ENCODE data around the gene NID1.
A peak's percentile ranks its signal among the peaks of the same experiment; 100 is the strongest.
"Not testable (repeated sequence)": the region's sequence is repeated elsewhere in the genome, so short reads cannot be mapped to it uniquely, and the experiment has no call there.

NID1 gene

DNA sequence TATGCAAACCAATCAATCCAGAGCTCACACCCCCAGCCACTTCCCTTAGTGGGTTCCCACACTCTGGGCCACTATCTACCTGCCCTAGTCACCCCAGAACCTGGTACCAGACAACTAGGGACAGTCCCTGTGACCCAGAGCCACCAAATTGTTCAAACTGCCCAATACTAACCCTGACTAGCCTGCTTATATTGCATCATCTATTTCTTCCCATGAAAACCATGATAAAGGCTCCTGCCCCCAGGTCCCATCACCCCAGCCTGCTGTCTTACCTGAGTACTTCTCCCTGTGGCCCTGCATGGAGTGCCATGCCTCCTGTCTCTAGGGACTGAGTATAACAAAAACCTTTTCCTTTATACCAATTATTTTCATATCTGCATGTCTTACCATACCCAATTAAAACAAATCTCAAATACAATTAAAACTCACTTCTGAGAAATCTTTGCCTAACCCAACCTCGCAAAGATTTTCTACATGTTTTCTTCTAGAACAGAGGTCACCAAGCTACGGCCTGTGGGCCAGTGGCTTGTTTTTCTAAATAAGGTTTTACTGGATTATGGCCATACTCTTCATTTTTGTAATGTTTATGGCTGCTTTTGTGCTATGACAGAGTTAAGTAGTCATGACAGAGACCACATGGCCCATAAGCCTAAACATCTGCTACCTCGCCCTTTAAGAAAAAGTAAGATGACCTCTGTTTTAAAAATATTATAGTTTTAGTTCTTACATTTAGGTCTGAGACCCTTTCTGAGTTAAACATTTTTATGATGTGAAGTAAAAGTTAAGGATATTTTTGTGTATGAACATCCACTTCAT, 31.0 kb upstream of the NID1 start:
- no peak for DNase-seq

DNA sequence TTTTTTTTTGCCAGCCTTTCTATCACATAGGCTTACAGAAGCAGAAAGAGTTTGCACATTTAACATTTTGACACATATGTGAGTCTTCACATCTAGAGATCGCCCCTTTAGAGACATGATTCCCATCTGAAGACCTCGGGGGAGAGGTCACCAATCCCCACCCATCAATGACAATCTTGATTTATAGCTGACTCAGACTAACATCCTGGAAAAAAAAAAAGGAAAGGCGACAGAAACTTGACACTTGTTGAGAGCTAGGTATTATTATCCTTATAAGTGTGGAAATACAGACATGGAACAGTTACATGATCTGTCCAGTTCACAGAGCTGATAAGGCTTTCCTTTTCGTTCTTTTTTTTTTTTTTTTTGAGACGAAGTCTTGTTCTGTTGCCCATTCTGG, 28.0 kb upstream of the NID1 start:
- DNase-seq, result no peak

- DNase-seq, result no peak
These were observed 27.0 kb upstream of the NID1 start for GRCh38 chr1:236091933-236092318.

DNA sequence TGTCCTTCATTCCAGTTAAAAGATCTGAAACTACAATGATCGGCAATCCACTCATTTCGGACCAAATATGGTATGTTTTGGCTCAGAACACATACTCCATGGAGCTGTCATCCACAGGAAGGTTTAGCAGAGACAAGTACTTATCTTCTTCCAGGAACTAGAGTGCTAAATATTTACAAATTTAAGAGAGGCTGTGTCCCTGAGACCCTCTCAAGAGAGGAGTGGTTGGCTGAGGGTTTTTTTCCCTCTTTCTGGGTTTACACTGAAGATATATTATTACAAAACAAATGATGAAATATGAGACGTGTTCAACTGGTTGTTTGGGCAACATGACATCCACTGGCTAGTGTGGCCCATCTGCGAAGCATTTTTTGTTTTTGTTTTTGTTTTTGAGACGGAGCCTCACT, 25.9 kb upstream of the NID1 start:
- DNase-seq, result no peak

DNA sequence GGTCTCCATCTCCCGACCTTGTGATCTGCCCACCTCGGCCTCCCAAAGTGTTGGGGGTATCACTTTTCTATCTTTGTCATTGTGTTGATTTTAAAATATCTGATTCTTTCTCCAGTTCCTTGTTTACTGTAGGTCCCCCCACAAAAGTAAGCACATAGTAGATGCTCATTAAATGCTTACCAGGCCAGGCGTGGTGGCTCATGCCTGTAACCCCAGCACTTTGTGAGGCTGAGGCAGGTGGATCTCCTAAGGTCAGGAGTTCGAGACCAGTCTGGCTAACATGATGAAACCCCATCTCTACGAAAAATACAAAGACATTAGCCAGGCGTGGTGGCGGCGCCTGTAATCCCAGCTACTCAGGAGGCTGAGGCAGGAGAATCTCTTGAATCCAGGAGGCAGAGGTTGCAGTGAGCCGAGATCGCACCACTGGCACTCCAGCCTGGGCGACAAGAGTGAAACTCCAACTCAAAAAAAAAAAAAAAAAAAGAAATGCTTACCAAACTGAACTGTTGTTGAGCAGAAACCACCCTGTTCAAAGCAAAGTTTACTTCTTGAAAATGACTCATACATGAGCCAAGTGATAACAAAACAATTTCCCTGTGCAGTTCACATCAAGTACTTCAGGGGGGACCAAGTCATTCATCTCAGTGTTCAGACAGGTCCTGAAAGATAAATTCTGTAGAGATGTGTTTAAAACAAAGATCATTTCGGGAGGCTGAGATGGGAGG, 24.3 kb upstream of the NID1 start:
- DNase-seq, result no peak

DNA sequence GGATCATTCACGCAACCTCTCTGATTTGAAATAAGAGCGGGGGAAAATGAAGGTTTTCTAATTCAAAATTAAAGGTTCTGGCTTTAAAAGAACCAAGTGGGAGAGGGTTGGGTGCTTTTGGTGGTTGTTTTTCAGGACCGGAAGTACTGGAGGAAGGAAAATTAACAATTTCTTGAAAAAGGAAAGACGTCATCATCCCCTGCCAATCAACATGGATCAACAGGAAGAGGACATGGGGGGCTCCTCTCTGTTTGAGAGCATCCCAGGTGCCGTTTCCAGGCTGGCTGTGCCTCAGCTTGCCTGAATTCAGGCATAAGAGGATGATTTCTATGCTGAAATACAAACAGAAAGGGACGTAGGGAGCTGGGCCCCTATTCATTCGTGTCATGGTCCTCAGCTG, 21.6 kb upstream of the NID1 start:
- DNase-seq, result no peak

DNA sequence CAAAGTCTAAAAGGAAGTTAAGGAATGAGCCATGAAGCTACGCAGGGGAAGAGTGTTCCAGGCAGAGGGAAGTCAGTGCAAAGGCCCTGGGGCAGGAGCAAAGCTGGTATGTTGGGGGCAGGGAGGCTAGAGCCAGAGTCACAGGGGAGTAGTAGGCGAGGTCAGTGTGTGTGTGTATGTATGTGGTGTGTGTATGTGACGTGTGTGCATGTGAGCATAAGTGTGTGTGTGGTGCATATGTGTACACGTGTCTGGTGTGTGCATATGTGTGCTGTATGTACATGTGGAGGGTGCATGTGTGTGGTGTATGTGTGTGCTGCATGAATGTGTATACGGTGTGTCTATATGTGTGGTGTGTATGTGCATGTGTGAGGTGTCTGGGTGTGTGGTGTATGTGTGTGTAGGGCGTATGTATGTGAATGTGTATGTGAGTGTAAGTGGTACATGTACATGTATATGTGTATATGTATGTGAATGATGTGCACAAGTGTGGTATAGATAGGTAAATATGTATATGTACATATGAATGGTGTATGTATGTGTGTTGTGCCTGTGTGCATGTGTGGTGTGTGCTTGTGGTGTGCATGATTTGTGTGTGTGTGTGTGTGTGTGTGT, 20.8 kb upstream of the NID1 start:
- DNase-seq, result no peak

- DNase-seq, result no peak
These were observed 19.5 kb upstream of the NID1 start for GRCh38 chr1:236084386-236084730.

- no peak for DNase-seq
These were observed 18.9 kb upstream of the NID1 start for GRCh38 chr1:236083650-236084385.

GRCh38 chr1:236082526-236082925, 17.6 kb upstream of the NID1 start:
- DNase-seq, result no peak

- no peak for DNase-seq
These were observed 16.8 kb upstream of the NID1 start for GRCh38 chr1:236081546-236082227.

DNA sequence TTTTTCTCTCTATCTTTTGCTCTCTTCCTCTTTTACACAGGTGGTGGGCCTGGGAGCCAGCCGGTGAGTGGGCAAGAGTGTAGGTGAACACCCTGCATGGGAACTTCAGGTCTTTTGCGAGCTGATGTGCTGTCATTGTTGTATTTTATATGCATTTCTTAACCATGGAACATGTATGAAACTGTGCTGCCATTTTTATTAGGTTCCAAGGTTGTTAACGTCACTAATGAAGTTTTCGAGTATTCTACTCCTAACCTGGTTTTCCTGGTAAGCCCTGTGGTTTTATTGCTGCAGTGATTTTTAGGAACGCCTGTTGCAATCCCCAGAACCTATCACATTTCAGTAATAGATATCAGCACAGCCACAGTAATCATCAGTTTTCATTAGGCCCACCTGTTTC, 14.8 kb upstream of the NID1 start:
- no peak for DNase-seq

- no peak for DNase-seq
These were observed 14.1 kb upstream of the NID1 start for GRCh38 chr1:236078993-236079392.

DNA sequence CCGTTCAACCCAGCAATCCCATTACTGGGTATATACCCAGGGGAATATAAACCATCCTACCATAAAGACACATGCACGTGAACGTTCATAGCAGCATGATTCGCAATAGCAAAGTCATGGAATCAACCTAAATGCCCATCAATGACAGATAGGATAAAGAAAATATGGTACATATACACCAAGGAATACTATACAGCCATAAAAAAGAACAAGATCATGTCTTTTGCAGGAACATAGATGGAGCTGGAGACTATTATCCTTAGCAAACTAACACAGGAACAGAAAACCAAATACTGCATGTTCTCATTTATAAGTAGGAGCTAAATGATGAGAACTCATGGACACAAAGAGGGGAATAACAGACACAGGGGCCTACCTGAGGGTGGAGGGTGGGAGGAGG, 13.2 kb upstream of the NID1 start:
- not testable (repeated sequence) for DNase-seq

- no peak for DNase-seq
These were observed 11.0 kb upstream of the NID1 start for GRCh38 chr1:236075848-236076247.

DNA sequence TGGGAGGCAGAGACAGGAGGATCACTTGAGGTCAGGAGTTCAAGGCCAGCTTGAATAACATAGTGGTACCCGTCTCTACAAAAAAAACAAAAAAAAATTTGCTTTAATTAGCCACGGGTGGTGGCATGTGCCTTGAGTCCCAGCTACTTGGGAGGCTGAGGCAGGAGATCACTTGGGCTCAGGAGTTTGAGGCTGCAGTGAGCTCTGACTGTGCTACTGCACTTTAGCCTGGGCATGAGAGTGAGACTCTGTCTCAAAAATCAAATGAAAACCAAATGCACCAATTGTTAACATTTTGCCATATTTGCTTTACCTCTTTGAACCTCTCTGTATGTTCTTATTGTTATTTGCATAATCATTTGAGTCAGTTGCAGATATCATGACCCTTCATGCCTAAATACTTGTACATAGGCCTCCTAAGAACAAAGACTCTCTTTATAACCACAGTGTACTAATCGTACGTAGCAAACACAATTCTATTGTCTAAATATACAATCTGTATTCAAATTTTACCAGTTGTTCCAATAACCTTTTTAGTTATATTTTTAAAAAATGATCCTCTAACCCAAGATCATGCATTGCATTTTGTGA, 8.5 kb upstream of the NID1 start:
- no peak for DNase-seq

DNA sequence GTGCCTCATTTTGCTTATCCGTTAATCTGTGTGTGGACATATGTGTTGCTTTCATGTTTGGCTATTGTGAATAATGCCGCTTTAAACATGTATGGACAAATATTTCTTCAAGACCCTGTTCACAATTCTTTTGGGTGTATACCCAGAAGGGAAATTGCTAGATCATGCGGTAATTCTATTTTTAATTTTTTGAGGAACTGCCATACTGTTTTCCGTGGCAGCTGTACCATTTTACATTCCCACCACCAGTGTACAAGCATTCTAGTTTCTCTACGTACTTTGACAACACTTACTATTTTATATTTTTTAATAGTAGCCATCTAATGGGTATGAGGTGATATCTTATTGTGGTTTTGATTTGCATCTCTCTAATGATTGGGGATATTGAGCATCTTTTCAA, 7.1 kb upstream of the NID1 start:
- DNase-seq, result no peak

DNA sequence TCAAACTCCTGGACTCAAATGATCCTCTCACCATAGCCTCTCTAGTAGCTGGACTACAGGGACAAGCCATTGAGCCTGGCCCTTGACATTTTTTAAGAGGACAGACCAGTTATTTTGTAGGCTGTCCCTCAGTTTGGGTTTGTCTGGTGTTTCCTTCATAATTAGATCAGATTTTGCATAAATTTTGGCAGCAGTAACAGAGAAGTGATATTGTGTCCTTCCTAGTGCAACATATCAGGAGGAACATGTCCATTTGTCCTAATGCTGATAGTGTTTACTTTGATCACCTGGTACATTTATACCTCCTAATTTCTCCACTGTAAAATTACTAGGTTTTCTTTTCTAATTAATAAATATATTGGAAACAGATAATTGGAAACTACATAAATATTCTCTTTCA, 5.9 kb upstream of the NID1 start:
- no peak for DNase-seq

DNA sequence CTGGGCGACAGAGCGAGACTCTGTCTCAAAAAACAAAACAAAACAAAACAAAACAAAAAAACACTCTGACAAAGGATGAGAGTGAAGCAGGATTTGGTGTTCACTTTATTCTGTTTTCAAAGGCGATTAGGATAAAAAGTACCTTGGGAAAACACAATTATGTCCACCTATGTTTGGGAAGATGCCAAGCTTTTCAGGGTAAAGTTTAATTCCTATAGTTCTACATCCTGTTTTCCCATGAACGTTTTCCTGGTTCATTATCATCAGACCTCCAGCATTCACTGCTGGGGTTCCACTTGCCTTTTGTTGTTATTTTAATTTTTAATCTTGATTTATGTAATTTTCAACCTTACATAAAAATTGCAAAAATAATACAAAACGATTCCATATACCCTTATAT, 4.9 kb upstream of the NID1 start:
- no peak for DNase-seq

DNA sequence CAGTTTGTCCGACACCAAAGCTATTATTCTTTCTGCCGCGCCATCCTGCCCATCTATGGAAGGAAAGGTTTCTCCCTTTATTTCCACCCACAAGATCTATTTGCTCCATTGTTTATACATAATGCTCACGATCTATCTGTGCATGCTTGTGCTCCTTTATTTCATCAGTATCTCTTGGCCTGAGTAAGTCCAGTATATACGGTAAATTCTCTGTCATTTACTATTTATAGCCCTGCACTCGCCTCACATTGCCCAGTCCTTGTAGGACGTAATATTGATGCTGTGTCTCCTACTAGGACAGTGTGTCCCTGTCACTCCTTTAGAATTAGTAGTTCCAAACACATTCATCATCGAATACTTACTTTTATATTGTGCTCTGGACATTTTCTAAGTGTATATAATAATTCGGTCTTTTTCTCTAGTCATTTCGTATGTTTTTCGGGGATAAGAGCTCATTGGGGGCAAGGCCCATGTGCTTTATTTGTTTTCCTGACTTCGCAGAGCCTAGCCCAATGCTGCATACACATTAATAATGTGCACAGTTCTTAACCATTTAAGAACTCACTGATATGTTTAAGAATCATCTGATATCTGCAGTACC, 3.1 kb upstream of the NID1 start:
- DNase-seq, result no peak

GRCh38 chr1:236066828-236067386, 2.0 kb upstream of the NID1 start:
- peak; percentile 69 for DNase-seq

GRCh38 chr1:236066054-236066453, 1.2 kb upstream of the NID1 start:
- no peak for DNase-seq

Measured in stimulated activated CD8-positive, alpha-beta memory T cell treated with anti-CD3 and anti-CD28 coated beads, Interleukin-4, amount 100 ng/mL, for 48 hours (primary cell).